Osteoblast (primary cell): Measurements from ENCODE around the gene ASPDH. TPM values are rescaled to one million over a fixed set of nuclear protein-coding genes. Genes with fewer than 3 reads are reported as not detected.

ENCODE experiments used
- DNase-seq: peaks from one replicate; pipeline ENCODE4 v3.0.0; 2011; ENCODE audit warnings: low spot score, mixed read lengths; ENCODE audit not compliant: insufficient read length; ENCODE audit errors: missing footprints
- H2AFZ ChIP-seq: 2 replicates; pipeline ENCODE4 v1.6.0; 2011; ENCODE audit warnings: mild to moderate bottlenecking, low read length
- H3K27ac ChIP-seq: 2 replicates; pipeline ENCODE4 v1.5.1; 2011; ENCODE audit warnings: mild to moderate bottlenecking, low read depth, low read length, moderate library complexity
- H3K27me3 ChIP-seq: 2 replicates; pipeline ENCODE4 v1.6.0; 2012; ENCODE audit warnings: mild to moderate bottlenecking, control low read depth, inconsistent platforms, low read length, moderate library complexity; ENCODE audit not compliant: insufficient read depth
- H3K36me3 ChIP-seq: 2 replicates; pipeline ENCODE4 v1.5.1; 2011; ENCODE audit warnings: mild to moderate bottlenecking, low read length, control low read depth, moderate library complexity; ENCODE audit not compliant: insufficient read depth
- H3K4me1 ChIP-seq: 2 replicates; pipeline ENCODE4 v1.5.1; 2011; ENCODE audit warnings: mild to moderate bottlenecking, low read length, control low read depth, moderate library complexity; ENCODE audit not compliant: insufficient read depth
- H3K4me2 ChIP-seq: 2 replicates; pipeline ENCODE4 v1.6.0; 2011; ENCODE audit warnings: mild to moderate bottlenecking, low read length; ENCODE audit not compliant: insufficient read depth
- H3K4me3 ChIP-seq: fragments of 200-600 bp; sonication (generic); 3 replicates; pipeline ENCODE4 v1.5.1; 2012; ENCODE audit warnings: mild to moderate bottlenecking, low read length, inconsistent platforms; ENCODE audit not compliant: insufficient read depth
- H3K79me2 ChIP-seq: 2 replicates; pipeline ENCODE4 v1.6.0; 2012; ENCODE audit warnings: mild to moderate bottlenecking, low read length, control low read depth, inconsistent platforms; ENCODE audit not compliant: insufficient read depth
- H3K9me3 ChIP-seq: 2 replicates; pipeline ENCODE4 v1.5.1; 2011; ENCODE audit warnings: low read depth, low read length, control low read depth
- H4K20me1 ChIP-seq: 2 replicates; pipeline ENCODE4 v1.6.0; 2012; ENCODE audit warnings: mild to moderate bottlenecking, low read length, control low read depth; ENCODE audit not compliant: insufficient read depth
- CTCF ChIP-seq: IDR thresholded peaks from 2 replicates; pipeline ENCODE4 v1.5.1; 2011; ENCODE audit warnings: mild to moderate bottlenecking, low read depth, low read length, moderate library complexity; ENCODE audit errors: extremely low read depth
- total RNA-seq: library from RNA; depleted of rRNA; stranded (reverse); fragments of >200 nt; gene quantifications from 2 replicates; pipeline ENCODE4 v1.2.3, GENCODE V29; 2012

The ASPDH gene
- total RNA-seq, 1 donor = not detected

- Histone ChIP-seq H3K36me3 (no peaks in the 10 kb centered on the region), H3K9me3 (no peaks in the 10 kb centered on the region), H3K4me2 (no peak overlapping the region), H3K79me2 (no peaks in the 10 kb centered on the region), H2AFZ (no peak overlapping the region), H4K20me1 (no peaks in the 10 kb centered on the region), H3K4me1 (no peaks in the 10 kb centered on the region), H3K27ac (no peak overlapping the region), H3K4me3 (no peak overlapping the region), H3K27me3 (peaks cover 4% of the 10 kb centered on the region)
- no peak for DNase-seq
- no peak for TF ChIP-seq CTCF
These were observed 33.9 kb upstream of the ASPDH start for GRCh38 chr19:50547385-50548190.

GRCh38 chr19:50546527-50547221 is 33.0 kb upstream of the ASPDH start:
- DNase-seq = peak; percentile 80
- no peak for TF ChIP-seq CTCF
- H2AFZ ChIP-seq = no peak overlapping the region
- no peak overlapping the region for H3K4me2 ChIP-seq
- H3K79me2 ChIP-seq = no peaks in the 10 kb centered on the region
- no peak overlapping the region for H3K4me3 ChIP-seq
- H4K20me1 ChIP-seq = no peaks in the 10 kb centered on the region
- H3K36me3 ChIP-seq = no peaks in the 10 kb centered on the region
- no peaks in the 10 kb centered on the region for H3K9me3 ChIP-seq
- peaks cover 2% of the 10 kb centered on the region for H3K27me3 ChIP-seq
- no peaks in the 10 kb centered on the region for H3K4me1 ChIP-seq
- H3K27ac ChIP-seq = no peak overlapping the region

- no peak for DNase-seq
- H3K4me1 ChIP-seq = no peaks in the 10 kb centered on the region
- no peak overlapping the region for H3K27ac ChIP-seq
- H3K79me2 ChIP-seq = no peaks in the 10 kb centered on the region
- H3K27me3 ChIP-seq = no peaks in the 10 kb centered on the region
- no peaks in the 10 kb centered on the region for H3K9me3 ChIP-seq
- no peak overlapping the region for H3K4me2 ChIP-seq
- no peaks in the 10 kb centered on the region for H3K36me3 ChIP-seq
- H3K4me3 ChIP-seq = no peak overlapping the region
- no peak overlapping the region for H2AFZ ChIP-seq
- no peak for TF ChIP-seq CTCF
- no peaks in the 10 kb centered on the region for H4K20me1 ChIP-seq
These were observed 29.2 kb upstream of the ASPDH start for GRCh38 chr19:50542943-50543342.

- TF ChIP-seq CTCF = peak; percentile 91
- Histone ChIP-seq H3K4me3 (no peak overlapping the region), H3K27ac (no peak overlapping the region), H3K9me3 (no peaks in the 10 kb centered on the region), H2AFZ (no peak overlapping the region), H3K4me1 (no peaks in the 10 kb centered on the region), H3K4me2 (no peak overlapping the region), H4K20me1 (no peaks in the 10 kb centered on the region), H3K36me3 (no peaks in the 10 kb centered on the region), H3K79me2 (no peaks in the 10 kb centered on the region), H3K27me3 (no peaks in the 10 kb centered on the region)
- DNase-seq = peak; percentile 99
These were observed 24.1 kb upstream of the ASPDH start for GRCh38 chr19:50537769-50538230.
